Osteocyte (in vitro differentiated cells): ENCODE data around the gene DMPK. TPM values are rescaled to one million over a fixed set of nuclear protein-coding genes. Genes with fewer than 3 reads are reported as not detected.

Experiments
- DNase-seq: peaks from one replicate; pipeline ENCODE4 v3.0.0; 2021; ENCODE audit warnings: mixed read lengths; ENCODE audit not compliant: unreplicated experiment; ENCODE audit errors: extremely low spot score
- H3K27ac Mint-ChIP-seq: one replicate; pipeline ENCODE4 v1.8.0; 2021; ENCODE audit warnings: mild to moderate bottlenecking, mixed read lengths; ENCODE audit not compliant: unreplicated experiment
- H3K27me3 Mint-ChIP-seq: one replicate; pipeline ENCODE4 v1.8.0; 2021; ENCODE audit warnings: mixed read lengths; ENCODE audit not compliant: unreplicated experiment
- H3K36me3 Mint-ChIP-seq: one replicate; pipeline ENCODE4 v1.8.0; 2021; ENCODE audit warnings: mixed read lengths; ENCODE audit not compliant: unreplicated experiment
- H3K4me1 Mint-ChIP-seq: one replicate; pipeline ENCODE4 v1.8.0; 2021; ENCODE audit warnings: mixed read lengths; ENCODE audit not compliant: unreplicated experiment
- H3K4me3 Mint-ChIP-seq: one replicate; pipeline ENCODE4 v1.8.0; 2021; ENCODE audit warnings: mild to moderate bottlenecking, moderate library complexity, mixed read lengths; ENCODE audit not compliant: unreplicated experiment
- H3K9me3 Mint-ChIP-seq: one replicate; pipeline ENCODE4 v1.8.0; 2021; ENCODE audit warnings: mixed read lengths; ENCODE audit not compliant: unreplicated experiment
- CTCF ChIP-seq: fragments of 200-600 bp; sonication (generic); IDR thresholded peaks from 2 replicates; pipeline ENCODE4 v1.5.0; 2021; ENCODE audit warnings: antibody characterized with exemption, mild to moderate bottlenecking, moderate library complexity
- total RNA-seq: library from RNA; stranded (reverse); gene quantifications from 2 replicates; pipeline ENCODE4 v1.2.1, GENCODE V29; 2021

The DMPK gene
- total RNA-seq, 1 donor from 2014 or later = 86.9 TPM

- no peak for DNase-seq
- H3K36me3 Mint-ChIP-seq = peaks cover 16% of the 10 kb centered on the region
- H3K4me1 Mint-ChIP-seq = peaks cover 20% of the 10 kb centered on the region
- peak overlapping the region; percentile 91 for H3K4me3 Mint-ChIP-seq
- no peaks in the 10 kb centered on the region for H3K27me3 Mint-ChIP-seq
- peak overlapping the region; percentile 80 for H3K27ac Mint-ChIP-seq
- TF ChIP-seq CTCF = no peak
- no peaks in the 10 kb centered on the region for H3K9me3 Mint-ChIP-seq
Measured at GRCh38 chr19:45791744-45792469, 9.6 kb upstream of the DMPK start.

- peak overlapping the region; percentile 50 for H3K27ac Mint-ChIP-seq
- peak overlapping the region; percentile 91 for H3K4me3 Mint-ChIP-seq
- H3K36me3 Mint-ChIP-seq = peaks cover 22% of the 10 kb centered on the region
- peaks cover 20% of the 10 kb centered on the region for H3K4me1 Mint-ChIP-seq
- TF ChIP-seq CTCF = no peak
- no peaks in the 10 kb centered on the region for H3K27me3 Mint-ChIP-seq
- no peaks in the 10 kb centered on the region for H3K9me3 Mint-ChIP-seq
- DNase-seq = no peak
Measured at GRCh38 chr19:45790942-45791341, 8.7 kb upstream of the DMPK start.

- Mint-ChIP-seq H3K36me3 (peaks cover 22% of the 10 kb centered on the region), H3K27ac (no peak overlapping the region), H3K4me3 (no peak overlapping the region), H3K9me3 (no peaks in the 10 kb centered on the region), H3K27me3 (no peaks in the 10 kb centered on the region), H3K4me1 (peaks cover 25% of the 10 kb centered on the region)
- no peak for TF ChIP-seq CTCF
- no peak for DNase-seq
Measured at GRCh38 chr19:45789035-45789786, 6.9 kb upstream of the DMPK start.

GRCh38 chr19:45786533-45786894 lies 4.2 kb upstream of the DMPK start:
- Mint-ChIP-seq H3K4me3 (no peak overlapping the region), H3K27ac (no peak overlapping the region), H3K9me3 (no peaks in the 10 kb centered on the region), H3K36me3 (peaks cover 22% of the 10 kb centered on the region), H3K27me3 (no peaks in the 10 kb centered on the region), H3K4me1 (peaks cover 33% of the 10 kb centered on the region)
- no peak for TF ChIP-seq CTCF
- no peak for DNase-seq

GRCh38 chr19:45785781-45786532 lies 3.7 kb upstream of the DMPK start:
- no peak for TF ChIP-seq CTCF
- Mint-ChIP-seq H3K9me3 (no peaks in the 10 kb centered on the region), H3K27me3 (no peaks in the 10 kb centered on the region), H3K4me1 (peaks cover 31% of the 10 kb centered on the region), H3K36me3 (peaks cover 22% of the 10 kb centered on the region), H3K4me3 (no peak overlapping the region), H3K27ac (no peak overlapping the region)
- DNase-seq = no peak
